ENCODE measurements around the gene ZNF316.
"Not testable (repeated sequence)": the region's sequence is repeated elsewhere in the genome, so short reads cannot be mapped to it uniquely, and the experiment has no call there.

Gene ZNF316

GRCh38 chr7:6621195-6622133, 15.7 kb upstream of the ZNF316 start:
- DNase-seq (ENCODE audit: low read depth in 2 of 2): no peak

GRCh38 chr7:6622134-6622710, 14.9 kb upstream of the ZNF316 start:
- no peak for DNase-seq (ENCODE audit: low read depth in 2 of 2)

- DNase-seq (ENCODE audit: low read depth in 2 of 2): no peak
Observed at GRCh38 chr7:6623589-6624245, 13.4 kb upstream of the ZNF316 start.

GRCh38 chr7:6624246-6624611, 12.9 kb upstream of the ZNF316 start:
- no peak for DNase-seq (ENCODE audit: low read depth in 2 of 2)

GRCh38 chr7:6628045-6628444, 9.1 kb upstream of the ZNF316 start:
- DNase-seq (ENCODE audit: low read depth in 2 of 2): no peak

GRCh38 chr7:6630007-6630849, 6.9 kb upstream of the ZNF316 start:
- DNase-seq (ENCODE audit: low read depth in 2 of 2): no peak

GRCh38 chr7:6631605-6632004, 5.5 kb upstream of the ZNF316 start:
- no peak for DNase-seq (ENCODE audit: low read depth in 2 of 2)

GRCh38 chr7:6634021-6634420, 3.1 kb upstream of the ZNF316 start:
- no peak for DNase-seq (ENCODE audit: low read depth in 2 of 2)

- DNase-seq (ENCODE audit: low read depth in 2 of 2): not testable (repeated sequence)
Observed at GRCh38 chr7:6634971-6635370, 2.1 kb upstream of the ZNF316 start.

GRCh38 chr7:6637544-6638229, 569 bp downstream of the ZNF316 start:
- peak; percentile 23 to 28 for DNase-seq (ENCODE audit: low read depth in 2 of 2)

GRCh38 chr7:6639032-6639431, 1.9 kb downstream of the ZNF316 start:
- DNase-seq (ENCODE audit: low read depth in 2 of 2): no peak

GRCh38 chr7:6639627-6640026, 2.5 kb downstream of the ZNF316 start:
- DNase-seq (ENCODE audit: low read depth in 2 of 2): no peak

GRCh38 chr7:6640246-6640721, 3.2 kb downstream of the ZNF316 start:
- DNase-seq (ENCODE audit: low read depth in 2 of 2): no peak

- no peak for DNase-seq (ENCODE audit: low read depth in 2 of 2)
Observed at GRCh38 chr7:6641305-6642035, 4.4 kb downstream of the ZNF316 start.

- DNase-seq (ENCODE audit: low read depth in 2 of 2): no peak
Observed at GRCh38 chr7:6642239-6642839, 5.2 kb downstream of the ZNF316 start.

- no peak for DNase-seq (ENCODE audit: low read depth in 2 of 2)
Observed at GRCh38 chr7:6642861-6643640, 5.9 kb downstream of the ZNF316 start.

- no peak for DNase-seq (ENCODE audit: low read depth in 2 of 2)
Observed at GRCh38 chr7:6643915-6644625, 7.0 kb downstream of the ZNF316 start.

GRCh38 chr7:6644728-6645127, 7.6 kb downstream of the ZNF316 start:
- DNase-seq (ENCODE audit: low read depth in 2 of 2): no peak

GRCh38 chr7:6646465-6646864, 9.3 kb downstream of the ZNF316 start:
- no peak for DNase-seq (ENCODE audit: low read depth in 2 of 2)
